ENCODE data around the gene UGT1A6.
"Not testable (repeated sequence)": the region's sequence is repeated elsewhere in the genome, so short reads cannot be mapped to it uniquely, and the experiment has no call there.

UGT1A6 gene

GRCh38 chr2:233688341-233688740, 4.3 kb upstream of the UGT1A6 start:
- no peak for DNase-seq

- no peak for DNase-seq
These were observed 3.7 kb upstream of the UGT1A6 start for GRCh38 chr2:233689031-233689430.

GRCh38 chr2:233689501-233689900, 3.2 kb upstream of the UGT1A6 start:
- no peak for DNase-seq

- no peak for DNase-seq
These were observed 2.2 kb upstream of the UGT1A6 start for GRCh38 chr2:233690444-233690843.

GRCh38 chr2:233691443-233692433, 952 bp upstream of the UGT1A6 start:
- DNase-seq: no peak

GRCh38 chr2:233693963-233694362, 1.3 kb downstream of the UGT1A6 start:
- DNase-seq: no peak

GRCh38 chr2:233698740-233699139, 6.0 kb downstream of the UGT1A6 start:
- no peak for DNase-seq

GRCh38 chr2:233699424-233700027, 6.8 kb downstream of the UGT1A6 start:
- DNase-seq: no peak

GRCh38 chr2:233700028-233700635, 7.4 kb downstream of the UGT1A6 start:
- no peak for DNase-seq

- not testable (repeated sequence) for DNase-seq
These were observed 8.2 kb downstream of the UGT1A6 start for GRCh38 chr2:233700842-233701241.

GRCh38 chr2:233702238-233702637, 9.5 kb downstream of the UGT1A6 start:
- DNase-seq: no peak

- DNase-seq: no peak
These were observed 13.3 kb downstream of the UGT1A6 start for GRCh38 chr2:233705911-233706506.

GRCh38 chr2:233706720-233707119, 14.0 kb downstream of the UGT1A6 start:
- DNase-seq: no peak

- DNase-seq: no peak
These were observed 15.4 kb downstream of the UGT1A6 start for GRCh38 chr2:233707940-233708644.

- no peak for DNase-seq
These were observed 16.3 kb downstream of the UGT1A6 start for GRCh38 chr2:233708942-233709341.

GRCh38 chr2:233711312-233712008, 18.8 kb downstream of the UGT1A6 start:
- peak; percentile 62 for DNase-seq

GRCh38 chr2:233712611-233713261, 20.0 kb downstream of the UGT1A6 start, which contains the start of gene UGT1A5:
UGT1A5 (plus strand) TSS chr2:233712907; CDS start chr2:233712992, 85 bp downstream.
- no peak for DNase-seq

- DNase-seq: no peak
These were observed 20.5 kb downstream of the UGT1A6 start for GRCh38 chr2:233713262-233713615.

- no peak for DNase-seq
These were observed 21.4 kb downstream of the UGT1A6 start for GRCh38 chr2:233714121-233714520.

- DNase-seq: no peak
These were observed 25.9 kb downstream of the UGT1A6 start, which contains the start of gene UGT1A4 for GRCh38 chr2:233718552-233718951. UGT1A4 (plus strand) TSS chr2:233718736; CDS start chr2:233718821, 85 bp downstream.

GRCh38 chr2:233728723-233729301, 36.1 kb downstream of the UGT1A6 start, which contains the start of gene UGT1A3:
UGT1A3 (plus strand) TSS chr2:233729042; CDS start chr2:233729127, 85 bp downstream.
- no peak for DNase-seq

Measured in activated naive CD4-positive, alpha-beta T cell treated with Interleukin-2 at 50 U/mL for 16 hours (primary cell).